Activated CD8-positive, alpha-beta T cell treated with anti-CD3 and anti-CD28 coated beads for 36 hours (primary cell): Measurements from ENCODE around the gene AGPAT2. TPM values are rescaled to one million over a fixed set of nuclear protein-coding genes. Genes with fewer than 3 reads are reported as not detected.

Experiments used
- ATAC-seq: fragments of 200-7000 bp; cut with Tn5 transposase; one replicate; pipeline ENCODE4 v1.10.0; 2021; ENCODE audit warnings: mild to moderate bottlenecking, moderate library complexity
- CTCF ChIA-PET: fragments of 350-600 bp; sonication (Branson Sonifier 250); formaldehyde crosslinking; loops from one replicate; lab custom pipeline; 2021; ENCODE audit warnings: antibody characterized with exemption; lab: Charles Lee
- POLR2A ChIA-PET: fragments of 350-600 bp; sonication (Branson Sonifier 250); formaldehyde crosslinking; loops from one replicate; lab custom pipeline; 2021; ENCODE audit warnings: antibody characterized with exemption; lab: Charles Lee
- DNase-seq: peaks from one replicate; pipeline ENCODE4 v3.0.0-alpha.2; 2020
- H3K27ac Mint-ChIP-seq: one replicate; pipeline ENCODE4 v1.8.0; 2021; ENCODE audit warnings: mild to moderate bottlenecking, mixed read lengths
- H3K27me3 Mint-ChIP-seq: one replicate; pipeline ENCODE4 v1.8.0; 2021; ENCODE audit warnings: mixed read lengths
- H3K36me3 Mint-ChIP-seq: one replicate; pipeline ENCODE4 v1.8.0; 2021; ENCODE audit warnings: low read depth, mixed read lengths
- H3K4me1 Mint-ChIP-seq: one replicate; pipeline ENCODE4 v1.8.0; 2021; ENCODE audit warnings: low read depth, mixed read lengths
- H3K4me3 Mint-ChIP-seq: one replicate; pipeline ENCODE4 v1.8.0; 2021; ENCODE audit warnings: mild to moderate bottlenecking, moderate library complexity, mixed read lengths
- H3K9me3 Mint-ChIP-seq: one replicate; pipeline ENCODE4 v1.8.0; 2021; ENCODE audit warnings: mixed read lengths
- CTCF ChIP-seq: fragments of 200-600 bp; IDR thresholded peaks from one replicate; pipeline ENCODE4 v1.8.0; 2022; ENCODE audit warnings: antibody characterized with exemption, mild to moderate bottlenecking
- intact Hi-C: fragments of 100-400 bp; cut with micrococcal nuclease; formaldehyde crosslinking; loops from one replicate; pipeline ENCODE4 v1.10.0; 2022
- microRNA-seq: library from miRNA; unstranded; fragments of <30 nt; microRNA quantifications from one replicate; pipeline ENCODE4 v1.2.0, GENCODE V29; 2022; ENCODE audit warnings: borderline microRNAs expressed, borderline replicate concordance
- total RNA-seq, 2 experiments: library from RNA; stranded (reverse); gene quantifications; one replicate each; pipeline ENCODE4 v1.2.3, GENCODE V29; 2021

Gene AGPAT2
- total RNA-seq, 2 experiments from 2014 or later, result 11.3 to 11.8 TPM

- H3K27me3 Mint-ChIP-seq, result peaks cover 6% of the 10 kb centered on the region
- peaks cover 1% of the 10 kb centered on the region for H3K4me1 Mint-ChIP-seq
- POLR2A ChIA-PET, result no interaction called here
- DNase-seq (no peak), ATAC-seq (no peak)
- H3K36me3 Mint-ChIP-seq, result no peaks in the 10 kb centered on the region
- H3K4me3 Mint-ChIP-seq, result no peak overlapping the region
- intact Hi-C loops, result no loop called here
- H3K27ac Mint-ChIP-seq, result no peak overlapping the region
- no peaks in the 10 kb centered on the region for H3K9me3 Mint-ChIP-seq
- CTCF ChIA-PET, result interaction anchor here (1.2 to 7.6 kb wide), 2 partner anchors 101 to 138 kb away, joined by 3 to 93 read pairs; no protein-coding TSS in a partner anchor
- no peak for TF ChIP-seq CTCF
These were observed 61.9 kb downstream of the AGPAT2 start for GRCh38 chr9:136625101-136626065.

- DNase-seq (no peak), ATAC-seq (no peak)
- peaks cover 6% of the 10 kb centered on the region for H3K27me3 Mint-ChIP-seq
- CTCF ChIA-PET, result interaction anchor here (7.6 kb wide), 1 partner anchor 137 kb away, joined by 93 read pairs; no protein-coding TSS in a partner anchor
- H3K27ac Mint-ChIP-seq, result no peak overlapping the region
- intact Hi-C loops, result no loop called here
- no peaks in the 10 kb centered on the region for H3K9me3 Mint-ChIP-seq
- H3K4me1 Mint-ChIP-seq, result no peaks in the 10 kb centered on the region
- TF ChIP-seq CTCF, result no peak
- no peak overlapping the region for H3K4me3 Mint-ChIP-seq
- POLR2A ChIA-PET, result no interaction called here
- H3K36me3 Mint-ChIP-seq, result no peaks in the 10 kb centered on the region
These were observed 62.9 kb downstream of the AGPAT2 start for GRCh38 chr9:136624184-136624951.

GRCh38 chr9:136623842-136624183 is 63.4 kb downstream of the AGPAT2 start:
- CTCF ChIA-PET, result interaction anchor here (7.6 kb wide), 1 partner anchor 137 kb away, joined by 93 read pairs; no protein-coding TSS in a partner anchor
- H3K36me3 Mint-ChIP-seq, result no peaks in the 10 kb centered on the region
- intact Hi-C loops, result no loop called here
- POLR2A ChIA-PET, result no interaction called here
- ATAC-seq (no peak), DNase-seq (no peak)
- no peak overlapping the region for H3K27ac Mint-ChIP-seq
- H3K9me3 Mint-ChIP-seq, result no peaks in the 10 kb centered on the region
- no peak overlapping the region for H3K4me3 Mint-ChIP-seq
- TF ChIP-seq CTCF, result no peak
- peaks cover 6% of the 10 kb centered on the region for H3K27me3 Mint-ChIP-seq
- no peaks in the 10 kb centered on the region for H3K4me1 Mint-ChIP-seq

Small RNAs within 50 kb of the gene (microRNA-seq; reads per million reads assigned to microRNA genes)
- 73.3 reads per million, percentile 65 among the genes with 10 or more reads in this experiment for gene MIR126

Other genes starting within 250 kb of the AGPAT2 start
- gene INPP5E, start 247.6 kb downstream of the AGPAT2 start, total RNA-seq, result 10 to 100 TPM; 12.0 to 13.8 TPM
- gene SEC16A, start 204.4 kb downstream of the AGPAT2 start, total RNA-seq, result 10 to 100 TPM; 67.9 to 69.8 TPM
- gene NOTCH1, start 141.4 kb downstream of the AGPAT2 start, total RNA-seq, result 10 to 100 TPM; 45.7 to 47.6 TPM
- gene EGFL7, start 24.5 kb downstream of the AGPAT2 start, total RNA-seq, result 1 to 10 TPM; 1.1 to 1.6 TPM
- gene DIPK1B, start 25.1 kb upstream of the AGPAT2 start, total RNA-seq, result under 1 TPM in 1 of 2 experiments, not detected in 1; 0.14 TPM
- gene LCN10, start 55.5 kb upstream of the AGPAT2 start, total RNA-seq, result 1 to 10 TPM; 2.6 to 3.2 TPM
- not detected for gene LCN6, start 61.1 kb upstream of the AGPAT2 start, total RNA-seq
- not detected for gene LCN8, start 70.8 kb upstream of the AGPAT2 start, total RNA-seq
- not detected for gene LCN15, start 77.1 kb upstream of the AGPAT2 start, total RNA-seq
- 10 to 100 TPM; 50.6 to 51.1 TPM for gene TMEM141, start 103.9 kb upstream of the AGPAT2 start, total RNA-seq
- under 1 TPM; 0.20 to 0.34 TPM for gene CCDC183, start 108.9 kb upstream of the AGPAT2 start, total RNA-seq
- gene RABL6, start 120.5 kb upstream of the AGPAT2 start, total RNA-seq, result 10 to 100 TPM; 85.6 to 86.6 TPM
- gene AJM1, start 155.0 kb upstream of the AGPAT2 start, total RNA-seq, result 1 to 10 TPM; 5.8 to 6.4 TPM
- gene PHPT1, start 162.0 kb upstream of the AGPAT2 start, total RNA-seq, result 100 to 1,000 TPM; 123 to 124 TPM
- 10 to 100 TPM; 18.5 to 19.1 TPM for gene MAMDC4, start 164.9 kb upstream of the AGPAT2 start, total RNA-seq
- gene EDF1, start 178.9 kb upstream of the AGPAT2 start, total RNA-seq, result 100 to 1,000 TPM; 254 to 270 TPM
- 10 to 100 TPM; 34.8 to 40.5 TPM for gene TRAF2, start 199.1 kb upstream of the AGPAT2 start, total RNA-seq